Motor neuron (in vitro differentiated cells): ENCODE data around the gene MSANTD1. TPM values are rescaled to one million over a fixed set of nuclear protein-coding genes. Genes with fewer than 3 reads are reported as not detected.

ENCODE experiments used
- ATAC-seq, 8 experiments: fragments of 200-7000 bp; cut with Tn5 transposase; replicated peaks in 6 of 8; 2 replicates each; pipeline ENCODE4 v1.8.0; 2021; ENCODE audit warnings: mild to moderate bottlenecking in 8 of 8, moderate library complexity in 8 of 8
- H3K27ac ChIP-seq, 2 donors: fragments of 250-450 bp; sonication (Bioruptor Pico); 2 replicates each; pipeline ENCODE4 v1.9.0; 2021; ENCODE audit warnings: antibody characterized with exemption in 2 of 2, mild to moderate bottlenecking in 2 of 2, moderate library complexity in 1 of 2
- H3K4me1 ChIP-seq, 2 donors: fragments of 250-450 bp; sonication (Bioruptor Pico); replicated peaks in 1 of 2; 2 replicates each; pipeline ENCODE4 v1.6.1; 2021; ENCODE audit warnings: antibody characterized with exemption in 2 of 2, mild to moderate bottlenecking in 2 of 2, moderate library complexity in 1 of 2
- H3K4me3 ChIP-seq, 5 donors: fragments of 250-450 bp; sonication (Bioruptor Pico); 2 replicates each; pipeline ENCODE4 v1.9.0; 2021; ENCODE audit warnings: antibody characterized with exemption in 5 of 5, mild to moderate bottlenecking in 5 of 5, moderate library complexity in 4 of 5
- WGBS, 10 experiments: fragments of 450-650 bp; shearing (Covaris generic); methylation state at CpG; one replicate each; pipeline ENCODE4 v1.0.0; 2022; 5-methylcytosine and 5-hydroxymethylcytosine counted together
- in situ Hi-C, 9 experiments: fragments of 400-800 bp; cut with MboI; loops; one replicate each; pipeline ENCODE4 v1.15.0; 2021; ENCODE audit warnings: low sequenced_read_pairs in 9 of 9, low pct_unique_long_range_greater_than_20kb in 2 of 9; ENCODE audit not compliant: unreplicated experiment in 9 of 9
- total RNA-seq, 8 experiments: library from RNA; unstranded; fragments of 300-600 nt; gene quantifications; 2 replicates each; pipeline versions ENCODE4 v1.2.3 to v1.2.4, GENCODE V29; 2022

MSANTD1 gene
- total RNA-seq, 8 experiments from 2014 or later, result 0.76 to 2.1 (median 1.2) TPM

- Histone ChIP-seq H3K27ac (no peak overlapping the region), H3K4me1 (no peaks in the 10 kb centered on the region), H3K4me3 (no peak overlapping the region)
- in situ Hi-C loops, result no loop called here
- ATAC-seq, result no peak
- 60 to 100% (median 100%) methylated on average over 1 to 13 of the region's 17 CpGs; no CpG with 5 or more reads in 3 of the 10 experiments for WGBS, 10 experiments
These were observed 39.2 kb upstream of the MSANTD1 start for GRCh38 chr4:3209551-3210325.

GRCh38 chr4:3210467-3210866, 38.5 kb upstream of the MSANTD1 start:
- no peak for ATAC-seq
- in situ Hi-C loops, result no loop called here
- Histone ChIP-seq H3K27ac (no peak overlapping the region), H3K4me1 (no peaks in the 10 kb centered on the region), H3K4me3 (no peak overlapping the region)
- WGBS, 10 experiments, result 83 to 100% (median 99%) methylated on average over 1 to 5 of the region's 6 CpGs; no CpG with 5 or more reads in 6 of the 10 experiments

- H3K27ac ChIP-seq, result no peak overlapping the region
- in situ Hi-C loops, result no loop called here
- H3K4me3 ChIP-seq, result no peak overlapping the region
- no peaks in the 10 kb centered on the region for H3K4me1 ChIP-seq
- 82 to 100% (median 100%) methylated on average over 1 to 8 of the region's 8 CpGs; no CpG with 5 or more reads in 2 of the 10 experiments for WGBS, 10 experiments
- no peak for ATAC-seq
These were observed 37.1 kb upstream of the MSANTD1 start for GRCh38 chr4:3211866-3212265.

- 80 to 100% (median 100%) methylated on average over 1 to 8 of the region's 12 CpGs; no CpG with 5 or more reads in 5 of the 10 experiments for WGBS, 10 experiments
- in situ Hi-C loops, result no loop called here
These were observed 36.4 kb upstream of the MSANTD1 start for GRCh38 chr4:3212391-3213105.

GRCh38 chr4:3213106-3213425, 35.9 kb upstream of the MSANTD1 start:
- Histone ChIP-seq H3K4me1 (no peaks in the 10 kb centered on the region), H3K27ac (no peak overlapping the region), H3K4me3 (no peak overlapping the region)
- WGBS, 10 experiments, result 90 to 100% (median 100%) methylated on average over 1 to 3 of the region's 4 CpGs; no CpG with 5 or more reads in 4 of the 10 experiments
- in situ Hi-C loops, result no loop called here
- no peak for ATAC-seq

More at GRCh38 chr4:3212391-3213105, 36.4 kb upstream of the MSANTD1 start:
- H3K27ac ChIP-seq, result no peak overlapping the region
- H3K4me1 ChIP-seq, result no peaks in the 10 kb centered on the region
- ATAC-seq, result no peak
- no peak overlapping the region for H3K4me3 ChIP-seq

GRCh38 chr4:3213661-3214250, 35.2 kb upstream of the MSANTD1 start:
- in situ Hi-C loops, result no loop called here
- Histone ChIP-seq H3K4me3 (no peak overlapping the region), H3K4me1 (no peaks in the 10 kb centered on the region), H3K27ac (no peak overlapping the region)
- ATAC-seq, result no peak
- 95 to 100% (median 100%) methylated on average over 1 to 6 of the region's 15 CpGs; no CpG with 5 or more reads in 3 of the 10 experiments for whole genome bisulfite sequencing, 10 experiments

GRCh38 chr4:3215256-3215655, 33.7 kb upstream of the MSANTD1 start:
- no peak for ATAC-seq
- 67 to 98% (median 89%) methylated on average over 2 to 10 of the region's 12 CpGs; no CpG with 5 or more reads in 1 of the 10 experiments for WGBS, 10 experiments
- H3K4me1 ChIP-seq, result no peaks in the 10 kb centered on the region
- no peak overlapping the region for H3K27ac ChIP-seq
- H3K4me3 ChIP-seq, result no peak overlapping the region
- in situ Hi-C loops, result no loop called here

GRCh38 chr4:3215733-3216132, 33.2 kb upstream of the MSANTD1 start:
- Histone ChIP-seq H3K4me1 (no peaks in the 10 kb centered on the region), H3K4me3 (no peak overlapping the region), H3K27ac (no peak overlapping the region)
- ATAC-seq, result no peak
- WGBS, 10 experiments, result 89 to 100% (median 100%) methylated on average over 1 to 3 of the region's 4 CpGs; no CpG with 5 or more reads in 1 of the 10 experiments
- in situ Hi-C loops, result no loop called here

GRCh38 chr4:3217266-3217665, 31.7 kb upstream of the MSANTD1 start:
- in situ Hi-C loops, result no loop called here
- Histone ChIP-seq H3K4me1 (no peaks in the 10 kb centered on the region), H3K27ac (no peak overlapping the region), H3K4me3 (no peak overlapping the region)
- ATAC-seq, result no peak
- 100% methylated on average over 1 of the region's 2 CpGs; no CpG with 5 or more reads in 6 of the 10 experiments for WGBS, 10 experiments

- 84 to 100% (median 92%) methylated on average over 2 to 6 of the region's 16 CpGs; no CpG with 5 or more reads in 6 of the 10 experiments for WGBS, 10 experiments
- no peak for ATAC-seq
- no peak overlapping the region for H3K27ac ChIP-seq
- no peak overlapping the region for H3K4me3 ChIP-seq
- in situ Hi-C loops, result no loop called here
- H3K4me1 ChIP-seq, result no peaks in the 10 kb centered on the region
These were observed 31.2 kb upstream of the MSANTD1 start for GRCh38 chr4:3217771-3218170.

GRCh38 chr4:3218824-3219760, 29.9 kb upstream of the MSANTD1 start:
- peak in 1 of 8 experiments; percentile 11 for ATAC-seq
- H3K4me1 ChIP-seq, result no peaks in the 10 kb centered on the region
- 89 to 100% (median 95%) methylated on average over 1 to 9 of the region's 20 CpGs; no CpG with 5 or more reads in 2 of the 10 experiments for WGBS, 10 experiments
- H3K27ac ChIP-seq, result no peak overlapping the region
- in situ Hi-C loops, result no loop called here
- H3K4me3 ChIP-seq, result no peak overlapping the region

- WGBS, 10 experiments, result 78 to 100% (median 98%) methylated on average over 1 to 7 of the region's 9 CpGs; no CpG with 5 or more reads in 2 of the 10 experiments
- Histone ChIP-seq H3K4me3 (no peak overlapping the region), H3K27ac (no peak overlapping the region), H3K4me1 (no peaks in the 10 kb centered on the region)
- ATAC-seq, result no peak
- in situ Hi-C loops, result no loop called here
These were observed 29.0 kb upstream of the MSANTD1 start for GRCh38 chr4:3219761-3220475.
